Measurements from ENCODE around the gene SH3D19.

- TF ChIP-seq, protein P1, sequence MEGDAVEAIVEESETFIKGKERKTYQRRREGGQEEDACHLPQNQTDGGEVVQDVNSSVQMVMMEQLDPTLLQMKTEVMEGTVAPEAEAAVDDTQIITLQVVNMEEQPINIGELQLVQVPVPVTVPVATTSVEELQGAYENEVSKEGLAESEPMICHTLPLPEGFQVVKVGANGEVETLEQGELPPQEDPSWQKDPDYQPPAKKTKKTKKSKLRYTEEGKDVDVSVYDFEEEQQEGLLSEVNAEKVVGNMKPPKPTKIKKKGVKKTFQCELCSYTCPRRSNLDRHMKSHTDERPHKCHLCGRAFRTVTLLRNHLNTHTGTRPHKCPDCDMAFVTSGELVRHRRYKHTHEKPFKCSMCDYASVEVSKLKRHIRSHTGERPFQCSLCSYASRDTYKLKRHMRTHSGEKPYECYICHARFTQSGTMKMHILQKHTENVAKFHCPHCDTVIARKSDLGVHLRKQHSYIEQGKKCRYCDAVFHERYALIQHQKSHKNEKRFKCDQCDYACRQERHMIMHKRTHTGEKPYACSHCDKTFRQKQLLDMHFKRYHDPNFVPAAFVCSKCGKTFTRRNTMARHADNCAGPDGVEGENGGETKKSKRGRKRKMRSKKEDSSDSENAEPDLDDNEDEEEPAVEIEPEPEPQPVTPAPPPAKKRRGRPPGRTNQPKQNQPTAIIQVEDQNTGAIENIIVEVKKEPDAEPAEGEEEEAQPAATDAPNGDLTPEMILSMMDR (IDR thresholded peaks at IDR 0.05), result no peak
- no peak for TF ChIP-seq POLR2A (IDR thresholded peaks at IDR 0.05)
Measured at GRCh38 chr4:151099976-151100417, 225.4 kb downstream of the SH3D19 start.
